PC-3 (cell line): ENCODE measurements around the gene ARMC3.

ENCODE experiments used
- CTCF ChIP-seq: fragments of 300-600 bp; sonication (generic); conservative IDR thresholded peaks from 2 replicates; pipeline ENCODE4 v1.5.1; 2017; ENCODE audit warnings: antibody characterized with exemption, low read depth, mild to moderate bottlenecking, low read length
- EZH2 ChIP-seq: fragments of 300-600 bp; sonication (generic); IDR thresholded peaks from one replicate; pipeline ENCODE4 v1.6.1; 2017; ENCODE audit warnings: antibody characterized with exemption, mild to moderate bottlenecking, low read length; ENCODE audit not compliant: unreplicated experiment

- peak; percentile 89 for TF ChIP-seq CTCF
- TF ChIP-seq EZH2, result no peak
Observed at GRCh38 chr10:23067939-23068775, 140.3 kb downstream of the ARMC3 start.
